ENCODE data around the gene GPR179. TPM values are rescaled to one million over a fixed set of nuclear protein-coding genes. Genes with fewer than 3 reads are reported as not detected.

Gene GPR179
- total RNA-seq, 1 experiment from 2014 or later: 0.03 TPM

DNA sequence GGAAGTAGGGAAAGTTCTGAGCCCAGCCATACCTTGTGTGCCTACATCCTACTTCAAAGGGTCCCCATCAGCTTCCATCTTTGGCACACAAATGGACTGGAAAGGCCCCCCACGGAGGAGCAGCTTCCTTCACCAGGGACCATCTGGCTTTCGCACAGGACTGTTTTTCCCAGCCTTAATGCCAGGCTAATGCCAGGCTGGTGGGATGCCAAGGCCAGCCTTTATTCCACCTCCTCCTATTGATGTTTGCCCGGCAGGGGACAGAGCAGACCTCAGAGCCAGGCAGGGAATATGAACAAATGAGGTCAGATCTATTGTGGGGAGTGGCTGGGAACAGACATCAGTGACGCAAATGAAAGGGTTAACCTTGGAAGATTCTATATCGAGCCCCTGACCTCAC lies 5.7 kb downstream of the GPR179 start:
- Histone ChIP-seq H3K27ac (ENCODE audit: low read length) (no peak overlapping the region), H3K9me3 (ENCODE audit: control insufficient read depth, insufficient read depth, low read depth, low read length) (no peaks in the 10 kb centered on the region), H3K4me3 (ENCODE audit: low read depth in 2 of 2, low read length in 2 of 2) (no peak overlapping the region), H3K4me1 (ENCODE audit: control insufficient read depth, insufficient read depth, low read length) (no peaks in the 10 kb centered on the region), H3K36me3 (ENCODE audit: control insufficient read depth, insufficient read depth, low read length) (no peaks in the 10 kb centered on the region), H3K27me3 (ENCODE audit: control insufficient read depth, insufficient read depth, low read length) (no peaks in the 10 kb centered on the region)
- no peak for TF ChIP-seq TCF7L2 (IDR thresholded peaks at IDR 0.05; ENCODE audit: low read depth, low read length)
- TF ChIP-seq, protein P1, sequence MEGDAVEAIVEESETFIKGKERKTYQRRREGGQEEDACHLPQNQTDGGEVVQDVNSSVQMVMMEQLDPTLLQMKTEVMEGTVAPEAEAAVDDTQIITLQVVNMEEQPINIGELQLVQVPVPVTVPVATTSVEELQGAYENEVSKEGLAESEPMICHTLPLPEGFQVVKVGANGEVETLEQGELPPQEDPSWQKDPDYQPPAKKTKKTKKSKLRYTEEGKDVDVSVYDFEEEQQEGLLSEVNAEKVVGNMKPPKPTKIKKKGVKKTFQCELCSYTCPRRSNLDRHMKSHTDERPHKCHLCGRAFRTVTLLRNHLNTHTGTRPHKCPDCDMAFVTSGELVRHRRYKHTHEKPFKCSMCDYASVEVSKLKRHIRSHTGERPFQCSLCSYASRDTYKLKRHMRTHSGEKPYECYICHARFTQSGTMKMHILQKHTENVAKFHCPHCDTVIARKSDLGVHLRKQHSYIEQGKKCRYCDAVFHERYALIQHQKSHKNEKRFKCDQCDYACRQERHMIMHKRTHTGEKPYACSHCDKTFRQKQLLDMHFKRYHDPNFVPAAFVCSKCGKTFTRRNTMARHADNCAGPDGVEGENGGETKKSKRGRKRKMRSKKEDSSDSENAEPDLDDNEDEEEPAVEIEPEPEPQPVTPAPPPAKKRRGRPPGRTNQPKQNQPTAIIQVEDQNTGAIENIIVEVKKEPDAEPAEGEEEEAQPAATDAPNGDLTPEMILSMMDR (IDR thresholded peaks at IDR 0.05): no peak
- no peak for TF ChIP-seq REST (IDR thresholded peaks at IDR 0.05; ENCODE audit: insufficient read depth in 1 of 2, low read depth in 2 of 2, low read length in 1 of 2)
- TF ChIP-seq SIN3A (IDR thresholded peaks at IDR 0.05; ENCODE audit: borderline replicate concordance, insufficient read depth, low read depth, low read length): no peak
- TF ChIP-seq POLR2AphosphoS5 (IDR thresholded peaks at IDR 0.05; ENCODE audit: low read depth, low read length): no peak
- no peak for ATAC-seq
- CTCF ChIA-PET: no interaction called here
- in situ Hi-C loops (cut with HindIII; ENCODE audit: low pct_unique_long_range_greater_than_20kb, low sequenced_read_pairs) (no loop called here), intact Hi-C loops (cut with micrococcal nuclease; ENCODE audit: unreplicated experiment) (no loop called here)
- no TSS peak for BruUV-seq (replicated peaks)
- POLR2A ChIA-PET: no interaction called here
- DNase-seq (ENCODE audit: low read depth, low spot score): no peak

GRCh38 chr17:38336838-38337237 lies 6.9 kb downstream of the GPR179 start:
- no peak overlapping the region for H3K27ac ChIP-seq (ENCODE audit: low read length)
- POLR2A ChIA-PET: no interaction called here
- ATAC-seq (no peak), DNase-seq (ENCODE audit: low read depth, low spot score) (no peak)
- CTCF ChIA-PET: no interaction called here
- BruUV-seq (replicated peaks): no TSS peak
- H3K4me3 ChIP-seq (ENCODE audit: low read depth in 2 of 2, low read length in 2 of 2): no peak overlapping the region
- no peaks in the 10 kb centered on the region for H3K9me3 ChIP-seq (ENCODE audit: control insufficient read depth, insufficient read depth, low read depth, low read length)
- in situ Hi-C loops (cut with HindIII; ENCODE audit: low pct_unique_long_range_greater_than_20kb, low sequenced_read_pairs) (no loop called here), intact Hi-C loops (cut with micrococcal nuclease; ENCODE audit: unreplicated experiment) (no loop called here)
- no peaks in the 10 kb centered on the region for H3K27me3 ChIP-seq (ENCODE audit: control insufficient read depth, insufficient read depth, low read length)
- TF ChIP-seq SIN3A (IDR thresholded peaks at IDR 0.05; ENCODE audit: borderline replicate concordance, insufficient read depth, low read depth, low read length) (no peak), REST (IDR thresholded peaks at IDR 0.05; ENCODE audit: insufficient read depth in 1 of 2, low read depth in 2 of 2, low read length in 1 of 2) (no peak), TCF7L2 (IDR thresholded peaks at IDR 0.05; ENCODE audit: low read depth, low read length) (no peak), POLR2AphosphoS5 (IDR thresholded peaks at IDR 0.05; ENCODE audit: low read depth, low read length) (no peak)
- TF ChIP-seq, protein P1 (IDR thresholded peaks at IDR 0.05): no peak
- no peaks in the 10 kb centered on the region for H3K36me3 ChIP-seq (ENCODE audit: control insufficient read depth, insufficient read depth, low read length)
- no peaks in the 10 kb centered on the region for H3K4me1 ChIP-seq (ENCODE audit: control insufficient read depth, insufficient read depth, low read length)
